ENCODE results near the gene ENTPD5.

The ENTPD5 gene, protein sequence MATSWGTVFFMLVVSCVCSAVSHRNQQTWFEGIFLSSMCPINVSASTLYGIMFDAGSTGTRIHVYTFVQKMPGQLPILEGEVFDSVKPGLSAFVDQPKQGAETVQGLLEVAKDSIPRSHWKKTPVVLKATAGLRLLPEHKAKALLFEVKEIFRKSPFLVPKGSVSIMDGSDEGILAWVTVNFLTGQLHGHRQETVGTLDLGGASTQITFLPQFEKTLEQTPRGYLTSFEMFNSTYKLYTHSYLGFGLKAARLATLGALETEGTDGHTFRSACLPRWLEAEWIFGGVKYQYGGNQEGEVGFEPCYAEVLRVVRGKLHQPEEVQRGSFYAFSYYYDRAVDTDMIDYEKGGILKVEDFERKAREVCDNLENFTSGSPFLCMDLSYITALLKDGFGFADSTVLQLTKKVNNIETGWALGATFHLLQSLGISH

DNA sequence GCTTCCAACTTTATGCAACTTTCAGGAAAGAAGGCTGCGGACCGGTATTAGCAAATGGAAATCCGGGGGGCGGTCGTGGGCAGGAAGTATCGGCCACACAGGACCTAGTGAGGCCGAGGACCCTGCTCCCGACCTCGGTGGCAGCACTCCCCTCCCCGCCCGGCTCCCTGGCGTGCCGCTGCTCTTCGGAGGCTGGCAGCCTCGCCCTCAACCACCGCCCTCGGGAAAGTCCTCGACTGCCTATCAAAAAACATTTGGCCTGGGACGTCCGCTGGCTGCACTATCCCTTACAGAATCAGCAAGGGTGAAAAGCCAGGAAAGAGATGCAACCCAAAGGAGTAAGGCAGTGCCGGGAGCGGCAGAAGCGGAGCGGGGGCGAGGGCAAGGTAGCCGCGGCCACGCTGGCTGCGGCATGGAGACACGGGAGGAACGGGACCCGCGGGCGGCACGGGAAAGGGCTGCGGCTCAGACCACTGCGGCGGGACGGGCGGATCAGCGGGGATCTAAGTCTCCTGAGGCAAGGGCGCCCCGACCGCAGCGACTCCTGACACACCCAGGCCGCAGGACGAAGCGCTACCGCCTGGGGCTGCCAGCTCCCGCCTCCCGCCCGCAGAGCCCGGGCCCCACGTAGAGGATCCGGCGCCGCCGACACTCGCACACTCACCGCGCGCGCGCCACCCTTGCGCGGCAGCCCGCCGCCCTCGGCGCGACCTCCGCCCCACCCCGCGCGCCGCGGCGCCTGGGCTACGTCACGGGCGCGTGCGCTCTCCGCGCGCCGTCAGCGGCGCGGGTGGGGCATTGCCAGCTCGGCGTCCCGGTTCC lies at the start of gene ENTPD5, which contains the start of gene BBOF1:
Gene ENTPD5 (minus strand): TSS at position 703 of the 822 bp plus-strand sequence. CDS start 31,186 bp downstream, outside the sequence.
Gene BBOF1 (plus strand): TSS at position 764 of the 822 bp plus-strand sequence. CDS start 130 bp downstream, outside the sequence.
- DNase-seq (ENCODE audit: low spot score) = peak; percentile 84

DNA sequence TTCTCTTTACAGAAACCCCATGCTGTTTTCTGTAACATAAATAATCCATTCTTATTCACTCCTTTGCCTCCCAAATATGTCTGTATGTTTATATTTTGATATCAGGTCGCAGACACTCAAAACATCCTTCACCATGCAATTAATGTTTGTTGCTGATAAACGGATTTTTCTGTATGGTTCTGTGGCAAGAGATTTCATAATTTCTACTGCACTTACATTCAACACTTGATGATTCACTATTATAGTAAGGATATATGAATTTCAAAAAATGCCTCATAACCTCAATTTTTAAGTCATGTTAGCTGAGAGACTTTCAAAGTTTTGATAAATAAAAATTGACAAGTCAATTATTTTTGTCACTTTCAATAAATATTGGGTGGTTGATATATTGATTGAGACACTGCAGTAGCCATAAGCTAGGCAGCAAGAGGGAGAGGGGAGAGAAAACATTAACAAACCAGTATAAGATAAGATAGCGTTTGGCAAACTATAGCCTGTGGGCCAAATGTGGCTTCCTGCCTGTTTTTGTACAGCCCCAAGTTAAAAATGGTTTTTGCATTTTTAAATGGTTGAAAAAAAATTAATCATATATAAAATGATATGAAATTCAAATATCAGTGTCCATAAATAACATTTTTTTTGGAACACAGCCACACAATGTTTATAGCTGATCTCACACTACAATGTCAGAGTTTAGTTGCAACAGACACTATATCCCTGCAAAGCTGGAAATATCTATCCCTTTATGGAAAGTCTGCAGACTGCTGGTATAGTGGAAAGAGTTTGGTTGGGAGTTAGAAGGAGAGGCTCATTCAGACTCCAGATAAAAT lies 46.9 kb upstream of the ENTPD5 start:
- no peak for DNase-seq (ENCODE audit: low spot score)

DNA sequence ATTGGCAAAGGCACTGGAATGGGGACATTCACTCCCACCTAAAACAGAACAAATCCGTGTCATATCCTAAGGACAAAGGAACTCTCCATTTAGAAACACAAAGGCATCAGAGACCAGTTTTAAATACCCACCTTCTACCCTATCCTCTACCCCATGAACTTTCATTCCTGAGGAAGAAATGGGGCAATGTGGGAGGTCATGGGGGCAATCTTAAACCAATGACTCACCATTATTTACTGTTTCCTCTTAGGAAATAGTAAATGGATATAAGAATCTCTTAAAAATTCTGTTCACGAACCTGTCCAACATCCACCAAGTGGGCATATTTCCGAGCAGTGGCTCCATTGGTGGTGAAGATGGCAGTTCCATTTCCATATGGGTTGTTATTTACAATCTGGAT lies 45.8 kb upstream of the ENTPD5 start:
- no peak for DNase-seq (ENCODE audit: low spot score)

DNA sequence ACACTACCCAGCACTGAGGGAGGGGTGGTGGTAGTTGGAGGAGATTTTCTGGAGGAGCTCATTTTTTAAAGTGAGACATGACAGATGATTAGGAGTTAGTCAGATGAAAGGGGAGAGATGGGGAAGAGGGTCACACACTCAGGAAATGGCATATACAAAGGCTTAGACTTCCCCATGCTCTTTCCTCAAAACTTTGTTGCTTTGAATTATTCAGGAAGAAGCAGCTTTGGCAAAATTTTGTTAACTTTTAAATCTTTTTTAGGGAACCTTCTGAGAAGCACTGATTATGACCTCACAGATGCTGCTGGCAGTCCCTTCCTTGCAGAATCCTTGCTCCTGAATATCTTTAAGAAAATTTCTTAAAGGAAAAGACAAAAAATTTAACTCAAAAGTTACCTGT lies 45.3 kb upstream of the ENTPD5 start:
- no peak for DNase-seq (ENCODE audit: low spot score)

DNA sequence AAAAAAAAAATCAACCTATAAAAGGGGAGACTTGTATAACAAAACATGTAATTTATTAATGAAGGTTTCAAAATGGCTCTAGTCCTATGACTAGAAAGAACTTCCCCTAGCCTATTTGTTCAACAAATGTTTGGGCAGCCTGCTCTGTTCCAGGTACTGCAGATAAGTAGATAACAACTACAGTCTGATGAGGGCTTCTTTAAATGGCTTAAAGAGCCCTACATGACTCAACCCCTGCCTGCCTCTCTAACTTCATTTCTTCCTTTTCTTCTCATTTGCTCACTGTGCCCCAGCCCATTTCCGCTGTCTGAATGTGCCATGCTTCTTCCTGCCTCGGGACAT lies 43.7 kb upstream of the ENTPD5 start:
- DNase-seq (ENCODE audit: low spot score) = no peak

DNA sequence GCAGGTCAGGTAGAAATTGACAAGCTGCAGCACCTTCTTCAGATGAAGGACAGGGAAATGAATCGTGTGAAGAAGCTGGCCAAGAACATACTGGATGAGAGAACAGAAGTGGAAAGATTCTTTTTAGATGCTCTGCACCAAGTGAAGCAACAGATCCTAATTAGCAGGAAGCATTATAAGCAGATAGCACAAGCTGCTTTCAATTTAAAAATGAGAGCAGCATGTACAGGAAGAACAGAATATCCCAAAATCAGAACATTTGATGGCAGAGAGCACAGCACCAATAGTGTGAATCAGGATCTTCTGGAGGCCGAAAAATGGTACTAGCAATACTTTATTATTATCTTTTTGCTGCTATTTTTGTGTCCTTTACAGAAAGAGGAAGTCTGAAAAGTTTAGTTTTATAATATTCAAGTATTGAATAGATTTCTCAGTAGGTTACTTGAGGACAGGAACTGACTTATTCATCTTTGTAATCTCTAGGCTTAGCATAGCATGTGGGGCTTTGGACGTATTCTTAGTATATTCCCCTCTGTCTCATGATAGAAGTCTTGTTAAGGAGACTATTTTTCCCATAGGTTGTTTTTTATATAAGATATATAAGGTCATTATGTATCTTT lies 30.9 kb upstream of the ENTPD5 start:
- no peak for DNase-seq (ENCODE audit: low spot score)

DNA sequence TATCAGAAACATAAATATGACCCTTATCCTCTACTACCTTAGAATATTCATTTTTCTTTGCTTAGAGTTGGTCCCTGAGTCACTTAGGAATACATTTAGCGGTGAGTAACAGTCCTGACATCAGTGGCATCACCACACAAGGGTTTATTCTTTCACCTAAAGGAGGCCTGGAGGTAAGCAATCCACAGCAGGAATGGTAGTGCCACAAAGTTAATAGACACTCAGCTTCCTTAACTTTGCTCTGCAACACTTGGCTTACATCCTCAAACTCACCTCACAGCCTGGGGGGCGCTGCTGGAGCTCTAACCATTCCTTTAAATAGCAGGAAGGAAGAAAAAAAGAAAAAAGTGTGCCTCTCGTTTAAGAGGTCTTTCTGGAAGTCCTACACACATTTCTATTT lies 29.2 kb upstream of the ENTPD5 start:
- no peak for DNase-seq (ENCODE audit: low spot score)

DNA sequence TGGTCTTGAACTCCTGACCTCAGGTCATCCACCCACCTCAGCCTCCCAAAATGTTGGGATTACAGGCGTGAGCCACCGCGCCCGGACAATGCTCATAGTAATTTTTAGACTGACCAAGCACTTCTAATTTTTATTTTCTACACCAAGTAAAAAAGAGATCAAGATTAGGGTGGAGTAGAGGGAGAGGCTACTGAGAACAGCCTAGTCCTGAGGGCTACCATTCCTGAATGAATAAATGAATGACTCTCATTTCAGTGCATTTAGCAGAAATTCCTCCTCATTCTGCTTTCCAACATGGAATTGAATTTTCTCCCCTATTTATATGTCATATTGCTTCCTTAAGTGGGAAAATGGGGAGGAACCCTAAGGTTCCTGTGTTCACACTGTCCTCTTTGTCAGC lies 26.4 kb upstream of the ENTPD5 start:
- DNase-seq (ENCODE audit: low spot score) = no peak

DNA sequence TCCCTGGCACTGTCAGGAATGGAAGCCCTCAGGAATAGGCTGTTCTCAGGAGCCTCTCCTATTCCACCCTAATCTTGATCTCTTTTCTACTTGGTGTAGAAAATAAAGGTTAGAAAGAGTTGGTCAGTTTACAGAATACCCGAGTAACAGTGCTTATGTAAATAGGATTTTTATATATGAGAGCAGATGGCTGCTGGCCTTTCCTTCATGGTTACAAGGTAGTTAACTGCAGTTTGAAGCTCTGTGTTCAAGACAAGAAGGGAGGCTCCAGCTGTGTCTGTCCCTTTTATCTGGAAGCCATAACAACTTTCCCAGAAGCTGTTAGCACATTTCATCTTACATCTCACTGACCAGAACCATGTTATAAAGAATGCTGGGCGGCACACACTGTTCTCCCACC lies 23.2 kb upstream of the ENTPD5 start:
- DNase-seq (ENCODE audit: low spot score) = no peak

DNA sequence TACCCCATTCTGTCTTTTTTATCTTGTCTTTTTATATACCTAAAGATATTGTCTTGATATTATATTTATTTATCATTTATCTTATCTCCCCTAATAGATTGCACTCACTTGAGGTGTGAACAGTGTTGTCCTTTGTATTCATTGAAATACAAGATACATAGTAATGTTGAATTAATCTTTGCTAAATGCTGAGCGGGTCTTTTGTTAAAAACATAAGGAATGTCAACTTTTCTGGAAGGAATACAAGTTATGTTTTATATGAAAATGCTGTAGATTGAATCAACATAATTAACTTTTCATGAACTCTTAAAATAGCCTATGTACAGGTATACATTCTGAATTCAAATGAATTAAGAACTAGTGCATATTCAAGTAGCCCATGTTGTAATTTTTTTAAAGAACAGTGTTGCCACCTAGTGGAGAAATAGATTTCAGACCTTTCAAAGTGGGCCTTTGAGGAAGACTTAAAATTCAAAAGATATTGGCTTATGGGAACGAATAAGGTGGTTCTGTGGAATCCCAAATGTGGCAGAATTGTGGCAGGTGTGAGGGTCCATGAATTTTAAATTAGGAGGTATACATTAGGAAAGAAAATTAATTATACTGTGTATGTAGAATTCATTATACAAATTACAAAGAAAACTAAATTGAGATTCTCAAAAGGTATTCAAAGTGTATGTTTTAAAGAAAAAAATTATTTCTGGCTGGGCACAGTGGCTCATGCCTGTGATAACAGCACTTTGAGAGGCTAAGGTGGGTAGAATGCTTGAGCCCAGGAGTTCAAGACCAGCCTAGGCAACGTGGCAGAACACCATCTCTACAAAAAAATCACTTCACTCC lies 19.2 kb upstream of the ENTPD5 start:
- DNase-seq (ENCODE audit: low spot score) = peak; percentile 70

DNA sequence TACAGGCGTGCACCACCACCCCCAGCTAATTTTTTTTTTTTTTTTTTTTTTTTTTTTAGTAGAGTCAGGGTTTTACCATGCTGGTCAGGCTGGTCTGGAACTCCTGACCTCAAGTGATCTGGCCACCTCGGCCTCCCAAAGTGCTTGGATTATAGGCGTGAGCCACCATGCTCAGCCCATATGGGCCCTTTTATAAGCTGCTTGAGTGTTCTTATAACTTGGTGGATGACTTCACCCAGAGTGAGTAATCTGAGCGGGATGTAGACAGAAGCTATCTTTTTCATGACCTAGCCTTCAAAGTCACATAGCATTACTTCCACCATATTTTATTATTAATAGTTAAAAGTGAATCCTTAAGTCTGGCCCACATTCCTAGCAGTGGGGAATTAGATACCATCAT lies 16.5 kb upstream of the ENTPD5 start:
- DNase-seq (ENCODE audit: low spot score) = no peak

DNA sequence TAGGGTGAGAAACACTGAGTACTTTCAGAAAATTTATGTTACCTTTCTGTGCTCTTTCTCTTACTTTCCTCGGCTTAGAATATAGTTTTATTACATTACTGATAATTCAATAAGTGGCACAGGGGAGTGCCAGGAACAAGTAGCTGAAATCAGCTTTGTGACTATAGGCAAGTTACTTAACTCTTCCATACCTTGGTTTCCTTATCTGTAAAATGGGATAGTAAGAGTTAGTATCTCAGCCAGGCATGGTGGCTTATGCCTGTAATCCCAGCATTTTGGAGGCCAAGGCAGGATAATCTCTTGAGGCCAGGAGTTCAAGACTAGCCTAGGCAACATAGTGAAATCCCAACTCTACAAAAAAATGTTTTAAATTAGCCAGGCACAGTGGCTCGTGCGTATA lies 15.5 kb upstream of the ENTPD5 start:
- DNase-seq (ENCODE audit: low spot score) = no peak

DNA sequence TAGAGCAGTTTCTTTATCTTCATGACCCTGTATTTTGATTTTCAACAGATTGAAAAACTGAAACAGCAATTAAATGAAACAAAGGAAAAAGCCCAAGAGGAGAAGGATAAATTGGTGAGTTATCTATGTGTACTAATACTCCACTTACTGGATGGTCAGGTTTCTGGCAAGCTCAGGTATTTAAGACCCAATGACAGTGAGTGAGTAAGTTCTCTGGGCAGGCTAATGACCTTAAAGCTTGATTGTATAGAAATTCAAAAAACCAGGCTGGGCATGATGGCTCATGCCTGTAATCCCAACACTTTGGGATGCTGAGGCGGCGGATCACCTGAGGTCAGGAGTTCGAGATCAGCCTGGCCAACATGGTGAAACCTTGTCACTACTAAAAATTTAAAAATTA lies 10.0 kb upstream of the ENTPD5 start:
- no peak for DNase-seq (ENCODE audit: low spot score)

DNA sequence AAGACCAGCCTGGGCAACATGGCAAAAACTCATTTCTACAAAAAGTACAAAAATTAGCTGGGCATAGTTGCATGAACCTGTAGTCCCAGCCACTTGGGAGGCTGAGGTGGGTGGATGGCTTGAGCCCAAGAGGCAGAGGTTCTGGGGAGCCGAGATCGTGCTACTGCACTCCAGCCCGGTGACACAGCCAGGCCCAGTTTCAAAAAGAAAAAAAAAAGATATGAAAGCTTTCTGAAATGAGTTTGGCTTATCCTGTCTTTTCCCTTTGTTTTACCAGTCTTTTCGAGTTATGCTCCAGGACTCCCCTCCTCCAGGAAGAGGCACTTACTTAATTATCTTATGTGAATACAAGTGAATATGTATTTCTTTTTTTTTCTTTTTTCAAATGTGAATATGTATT lies 3.3 kb upstream of the ENTPD5 start:
- no peak for DNase-seq (ENCODE audit: low spot score)

DNA sequence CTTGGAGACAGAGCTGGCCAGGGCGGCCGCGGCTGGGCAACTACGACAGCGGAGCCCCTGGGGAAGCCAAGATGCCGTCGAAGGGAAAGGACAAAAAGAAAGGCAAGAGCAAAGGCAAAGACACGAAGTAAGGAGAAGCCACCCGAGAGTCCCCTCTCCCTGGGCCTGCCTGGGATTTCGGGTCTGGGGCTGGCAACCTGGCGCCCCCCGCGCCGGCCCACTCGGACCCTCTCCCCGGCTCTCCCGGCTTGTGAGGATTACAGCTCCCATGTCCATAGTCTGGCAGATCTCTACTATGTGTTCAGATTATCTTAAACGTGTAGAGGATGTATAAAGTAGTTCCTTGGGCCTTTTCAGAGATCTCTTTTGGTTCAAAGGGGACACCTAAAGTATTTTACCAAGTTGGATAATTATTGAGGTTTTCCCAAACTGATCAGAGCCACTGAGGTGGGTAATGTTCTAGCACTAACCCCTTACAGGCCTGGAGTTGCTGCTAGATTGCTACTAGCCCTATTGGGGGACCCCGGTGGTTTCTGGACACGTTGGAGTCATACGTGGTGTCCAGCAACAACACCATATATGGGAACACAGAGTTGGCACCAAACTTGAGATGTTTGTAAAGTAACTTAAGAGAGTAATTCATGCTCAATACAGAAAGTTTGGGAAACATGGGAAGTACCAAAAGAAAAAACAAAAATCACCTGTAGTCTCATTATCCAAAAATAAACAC lies 485 bp upstream of the ENTPD5 start:
- no peak for DNase-seq (ENCODE audit: low spot score)

DNA sequence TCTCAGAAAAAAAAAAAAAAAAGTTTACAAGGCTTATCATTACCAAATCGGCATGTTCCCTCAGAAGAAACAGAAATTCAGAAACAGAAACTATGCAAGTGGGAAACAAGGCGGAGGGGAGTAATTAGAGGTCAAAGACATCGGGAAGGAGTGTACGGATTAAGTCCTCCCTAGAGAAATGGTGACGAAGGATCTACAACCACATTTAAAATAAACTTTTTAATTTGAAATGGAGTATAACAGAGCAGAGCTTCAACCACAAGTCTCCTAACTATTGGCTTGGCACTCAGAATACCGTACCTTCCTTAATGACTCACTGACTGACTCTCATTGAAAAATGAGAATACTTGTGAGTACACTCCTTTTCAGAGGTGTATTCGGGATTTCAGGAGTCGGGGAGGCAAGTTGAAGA lies 908 bp downstream of the ENTPD5 start:
- DNase-seq (ENCODE audit: low spot score) = peak; percentile 32

DNA sequence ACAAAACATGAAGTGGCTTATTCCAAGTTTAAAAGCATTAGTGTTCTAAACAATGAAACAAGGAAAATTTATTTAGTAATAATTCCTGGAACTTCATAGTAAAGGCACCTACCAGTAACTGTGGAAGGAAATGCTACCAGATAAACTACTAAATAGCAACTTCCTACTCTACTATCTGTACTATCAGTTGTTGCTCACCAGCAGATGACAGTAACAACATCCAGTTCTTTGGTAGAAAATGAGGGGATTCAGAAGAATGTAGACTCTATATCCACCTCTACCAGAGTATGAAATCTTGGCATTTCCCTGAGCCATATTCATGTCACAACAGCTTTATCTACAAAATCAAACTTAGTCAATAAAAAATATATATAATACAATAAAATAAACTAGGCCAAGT lies 3.1 kb downstream of the ENTPD5 start:
- DNase-seq (ENCODE audit: low spot score) = no peak

DNA sequence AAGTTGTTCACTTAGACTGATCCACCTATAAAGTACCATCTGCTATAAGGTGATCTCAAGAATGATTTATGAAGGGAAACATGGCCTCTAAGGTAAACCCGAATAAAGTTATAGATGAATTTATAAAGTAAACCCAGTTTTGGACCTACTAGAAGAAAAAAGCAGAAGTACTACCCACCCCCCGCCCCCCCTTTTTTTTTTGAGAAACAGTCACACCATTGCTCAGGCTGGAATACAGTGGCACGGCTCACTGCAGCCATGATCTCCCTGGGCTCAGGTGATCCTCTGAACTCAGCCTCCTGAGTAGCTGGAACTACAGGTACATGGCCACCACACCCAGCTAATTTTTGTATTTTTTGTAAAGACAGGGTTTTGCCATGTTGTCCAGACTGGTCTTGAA lies 3.9 kb downstream of the ENTPD5 start:
- DNase-seq (ENCODE audit: low spot score) = no peak

DNA sequence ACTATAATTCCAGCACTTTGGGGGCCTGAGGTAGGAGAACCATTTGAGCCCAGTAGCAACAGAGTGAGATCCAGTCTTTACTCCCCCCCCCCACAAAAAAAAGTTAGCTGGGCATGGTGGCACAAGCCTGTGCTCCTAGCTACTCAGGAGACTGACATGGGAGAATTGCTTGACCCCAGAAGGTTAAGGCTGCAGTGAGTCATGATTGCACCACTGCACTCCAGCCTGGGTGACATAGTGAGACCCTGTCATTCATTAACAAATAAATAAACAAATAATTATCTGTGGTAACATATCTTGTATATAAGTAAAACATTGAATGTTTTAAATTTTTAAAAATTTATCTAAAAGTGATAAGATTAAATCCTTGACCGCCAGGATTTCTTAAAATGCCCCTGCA lies 4.8 kb downstream of the ENTPD5 start:
- no peak for DNase-seq (ENCODE audit: low spot score)

DNA sequence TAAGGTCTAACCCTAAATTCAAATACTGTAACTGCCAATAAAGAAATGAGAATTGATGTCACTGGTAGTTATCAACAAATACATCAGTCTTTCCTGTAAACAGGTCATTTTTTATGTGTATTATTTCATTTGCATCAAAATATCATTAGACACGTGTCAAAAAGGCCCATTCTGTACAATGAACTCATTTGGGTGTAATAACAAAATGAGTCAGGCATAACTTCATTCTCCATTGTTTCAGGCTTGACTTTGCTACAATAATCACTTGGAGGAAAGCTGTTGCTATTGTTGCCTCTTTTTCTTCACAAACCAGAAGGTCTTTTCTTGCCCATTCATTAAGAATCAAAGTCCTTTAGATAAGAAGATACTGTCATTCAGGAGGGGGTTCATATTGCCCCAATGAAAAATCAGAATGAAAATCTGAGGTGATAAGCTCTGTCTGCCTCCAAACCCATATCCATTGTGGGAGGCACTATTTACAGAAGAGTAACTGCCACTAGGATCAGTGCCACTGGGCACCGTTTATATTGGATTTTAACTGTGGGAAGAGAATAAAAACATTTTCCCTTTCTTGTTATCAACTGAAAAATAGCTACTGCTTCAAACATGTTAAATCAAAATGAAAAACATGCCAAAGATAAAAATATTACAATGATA lies 10.1 kb downstream of the ENTPD5 start:
- DNase-seq (ENCODE audit: low spot score) = no peak

All from CD4-positive, alpha-beta T cell treated with Interleukin-2 at 100 ng/mL for 4 hours (primary cell).